Mammary epithelial cell (primary cell): ENCODE measurements around the gene HTR1A.

ENCODE experiments used
- CTCF ChIP-seq, 2 donors: IDR thresholded peaks in 1 of 2; conservative IDR thresholded peaks in 1 of 2; 2 replicates each; pipeline ENCODE4 v1.5.1; 2011 to 2012; ENCODE audit warnings: inconsistent platforms in 2 of 2, low read length in 2 of 2, mild to moderate bottlenecking in 2 of 2, control low read depth in 1 of 2, low read depth in 1 of 2; ENCODE audit not compliant: insufficient read depth in 1 of 2; ENCODE audit errors: extremely low read depth in 1 of 2
- EZH2 ChIP-seq: IDR thresholded peaks from 2 replicates; pipeline ENCODE4 v1.6.1; 2012; ENCODE audit warnings: low read length, inconsistent platforms, borderline replicate concordance

- TF ChIP-seq CTCF (conservative IDR thresholded peaks at IDR 0.05 in 1 of 2, IDR thresholded peaks at IDR 0.05 in 1 of 2; ENCODE audit: extremely low read depth in 1 of 2, insufficient read depth in 1 of 2, low read depth in 1 of 2, low read length in 2 of 2) (no peak), EZH2 (no peak)
These were observed 3.6 kb downstream of the HTR1A start for GRCh38 chr5:63958654-63959053.
